ENCODE results near the gene RENBP.

DNA sequence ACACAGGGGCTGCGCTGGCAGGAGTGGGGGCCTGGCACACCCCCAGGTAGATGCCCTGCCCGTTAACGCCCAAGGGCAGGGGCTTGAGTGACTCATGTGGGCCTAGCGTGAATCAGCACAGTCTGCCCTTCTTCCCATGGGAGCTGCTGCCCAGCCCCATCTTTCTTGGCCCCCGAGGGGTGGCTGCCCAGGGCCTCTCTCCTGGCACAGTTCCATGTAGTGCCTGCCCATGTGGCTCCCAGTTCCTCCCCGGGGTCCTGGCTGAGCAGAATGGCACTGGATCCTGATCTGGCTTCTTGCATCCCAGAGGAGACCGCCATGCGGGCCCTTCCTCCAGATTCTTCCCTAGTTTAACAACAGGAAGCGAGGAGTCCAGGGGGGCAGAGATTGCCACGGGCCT lies 42.1 kb downstream of the RENBP start:
- TF ChIP-seq, protein P1, sequence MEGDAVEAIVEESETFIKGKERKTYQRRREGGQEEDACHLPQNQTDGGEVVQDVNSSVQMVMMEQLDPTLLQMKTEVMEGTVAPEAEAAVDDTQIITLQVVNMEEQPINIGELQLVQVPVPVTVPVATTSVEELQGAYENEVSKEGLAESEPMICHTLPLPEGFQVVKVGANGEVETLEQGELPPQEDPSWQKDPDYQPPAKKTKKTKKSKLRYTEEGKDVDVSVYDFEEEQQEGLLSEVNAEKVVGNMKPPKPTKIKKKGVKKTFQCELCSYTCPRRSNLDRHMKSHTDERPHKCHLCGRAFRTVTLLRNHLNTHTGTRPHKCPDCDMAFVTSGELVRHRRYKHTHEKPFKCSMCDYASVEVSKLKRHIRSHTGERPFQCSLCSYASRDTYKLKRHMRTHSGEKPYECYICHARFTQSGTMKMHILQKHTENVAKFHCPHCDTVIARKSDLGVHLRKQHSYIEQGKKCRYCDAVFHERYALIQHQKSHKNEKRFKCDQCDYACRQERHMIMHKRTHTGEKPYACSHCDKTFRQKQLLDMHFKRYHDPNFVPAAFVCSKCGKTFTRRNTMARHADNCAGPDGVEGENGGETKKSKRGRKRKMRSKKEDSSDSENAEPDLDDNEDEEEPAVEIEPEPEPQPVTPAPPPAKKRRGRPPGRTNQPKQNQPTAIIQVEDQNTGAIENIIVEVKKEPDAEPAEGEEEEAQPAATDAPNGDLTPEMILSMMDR (IDR thresholded peaks at IDR 0.05) = no peak
- no peak for TF ChIP-seq POLR2A (IDR thresholded peaks at IDR 0.05)
